Activated CD8-positive, alpha-beta memory T cell treated with anti-CD3 and anti-CD28 coated beads, Interleukin-2, amount 50 U/mL, for 4 hours (primary cell): ENCODE data around the gene KRTAP5-2.
"Not testable (repeated sequence)": the region's sequence is repeated elsewhere in the genome, so short reads cannot be mapped to it uniquely, and the experiment has no call there.

ENCODE experiments used
- DNase-seq: peaks from one replicate; pipeline ENCODE4 v3.0.0-alpha.2; 2020

Gene KRTAP5-2, protein sequence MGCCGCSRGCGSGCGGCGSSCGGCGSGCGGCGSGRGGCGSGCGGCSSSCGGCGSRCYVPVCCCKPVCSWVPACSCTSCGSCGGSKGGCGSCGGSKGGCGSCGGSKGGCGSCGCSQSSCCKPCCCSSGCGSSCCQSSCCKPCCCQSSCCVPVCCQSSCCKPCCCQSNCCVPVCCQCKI

DNA sequence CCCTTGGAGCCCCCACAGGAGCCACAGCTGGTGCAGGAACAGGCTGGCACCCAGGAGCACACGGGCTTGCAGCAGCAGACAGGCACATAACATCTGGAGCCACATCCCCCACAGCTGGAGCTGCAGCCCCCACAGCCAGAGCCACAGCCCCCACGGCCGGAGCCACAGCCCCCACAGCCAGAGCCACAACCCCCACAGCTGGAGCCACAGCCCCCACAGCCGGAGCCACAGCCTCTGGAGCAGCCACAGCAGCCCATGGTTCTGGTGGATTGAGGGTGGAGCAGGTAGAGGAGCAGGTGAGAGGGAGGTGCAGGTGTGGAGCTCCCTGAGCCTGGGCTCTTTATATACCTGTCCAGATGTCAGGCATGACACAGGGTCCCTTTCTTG is at the start of gene KRTAP5-2:
KRTAP5-2 (minus strand) TSS at position 301 of the 387 bp plus-strand sequence; CDS start at position 257, 44 bp downstream.
- no peak for DNase-seq

DNA sequence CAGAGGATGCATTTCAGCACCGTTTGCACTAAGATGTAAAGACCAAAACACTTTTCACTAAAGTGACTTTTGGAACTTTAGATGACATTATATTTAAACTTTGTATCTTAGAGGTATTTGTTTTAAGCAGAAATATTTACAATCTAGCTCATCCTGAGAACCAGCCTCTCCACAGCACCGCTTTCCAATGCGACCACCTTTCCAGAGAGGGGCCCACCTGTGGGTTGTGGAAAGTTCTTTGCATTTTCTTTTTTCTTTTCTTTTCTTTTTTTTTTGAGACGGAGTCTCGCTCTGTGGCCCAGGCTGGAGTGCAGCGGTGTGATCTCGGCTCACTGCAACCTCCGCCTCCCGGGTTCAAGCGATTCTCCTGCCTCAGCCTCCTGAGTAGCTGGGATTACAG is 48.4 kb upstream of the KRTAP5-2 start:
- DNase-seq, result not testable (repeated sequence)

DNA sequence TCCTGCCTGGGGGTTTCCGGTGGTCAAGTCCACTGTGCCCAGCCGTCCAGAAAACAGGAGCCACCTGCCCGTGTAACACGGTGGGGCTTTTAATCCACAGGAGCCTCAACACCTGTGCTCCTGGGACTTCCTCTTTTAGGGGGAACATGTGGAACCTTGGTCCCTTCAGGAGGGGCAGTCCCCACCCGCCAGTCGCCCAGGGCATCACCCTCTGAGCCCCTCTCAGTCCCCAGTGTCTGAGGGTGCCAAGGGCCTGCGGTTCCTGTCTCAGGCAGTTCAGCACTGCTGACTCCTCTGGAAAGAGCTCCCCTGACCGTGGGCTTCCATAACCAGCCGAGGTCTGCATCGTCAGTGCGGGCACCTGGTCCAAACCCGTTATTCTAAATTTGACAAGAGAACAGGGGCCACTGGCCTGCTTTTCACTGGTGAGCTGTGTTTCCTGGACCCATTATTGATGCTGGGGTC is 47.3 kb upstream of the KRTAP5-2 start:
- DNase-seq, result no peak

DNA sequence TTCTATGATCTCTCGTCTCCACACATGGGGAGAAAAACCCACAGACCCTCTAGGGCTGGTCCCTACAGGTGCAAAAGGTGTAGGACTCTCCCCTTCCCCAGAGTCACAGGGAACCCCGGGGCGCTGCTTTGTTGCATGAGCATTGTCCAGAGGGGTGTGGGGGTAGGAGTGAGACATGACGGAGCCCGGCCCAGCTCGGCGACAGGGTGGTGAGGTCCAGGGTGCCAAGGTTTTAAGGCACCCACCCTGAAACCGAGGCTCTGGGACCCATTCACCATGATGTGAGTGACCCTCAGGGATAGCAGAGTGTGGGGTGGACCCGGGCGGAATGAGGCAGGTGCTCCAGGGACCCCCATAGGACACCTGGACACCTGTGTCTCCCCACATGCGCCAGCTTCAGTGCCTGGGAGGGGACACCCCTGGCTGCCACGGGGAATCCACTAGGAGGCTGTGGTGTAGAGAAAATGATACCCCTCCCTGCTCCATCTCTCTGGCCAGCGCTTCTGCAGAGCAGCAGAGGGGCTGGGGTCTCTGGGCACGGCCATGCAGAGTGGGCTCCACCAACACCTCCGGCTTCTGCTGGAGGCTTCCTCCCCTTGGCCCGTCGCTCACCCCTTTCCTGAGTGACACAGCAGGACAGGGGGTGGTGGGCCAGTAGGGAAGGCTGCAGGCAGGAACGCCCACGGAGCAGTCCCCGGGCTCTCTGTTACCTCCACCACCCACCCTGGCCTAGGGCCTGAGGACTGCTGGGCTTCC is 46.7 kb upstream of the KRTAP5-2 start:
- no peak for DNase-seq

DNA sequence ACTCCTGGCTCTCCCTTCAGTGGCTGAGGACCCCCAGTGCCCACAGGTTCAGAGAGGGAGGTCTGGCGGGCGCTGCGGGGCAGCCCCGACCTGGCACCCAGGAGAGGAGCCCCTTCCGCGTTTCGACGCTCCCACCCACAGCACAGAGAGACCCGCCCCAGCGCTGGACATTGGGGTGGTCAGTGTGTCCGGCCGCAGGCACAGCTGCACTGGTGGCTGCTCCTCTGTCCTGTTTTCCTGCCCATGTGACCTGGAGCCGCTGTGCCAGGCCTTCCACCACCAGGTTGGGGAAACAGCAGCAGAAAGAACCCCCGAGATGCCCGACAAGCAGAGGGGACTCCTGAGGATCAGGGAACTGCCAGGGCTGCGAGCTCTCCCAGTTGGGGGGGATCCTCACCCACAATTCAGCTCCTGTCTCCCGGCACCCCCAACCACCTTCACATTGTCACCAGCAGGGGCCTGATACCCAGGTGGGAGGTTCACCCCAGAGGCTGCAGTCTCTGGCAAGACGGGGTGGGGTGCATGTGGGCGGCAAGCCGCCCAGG is 45.1 kb upstream of the KRTAP5-2 start:
- DNase-seq, result no peak

DNA sequence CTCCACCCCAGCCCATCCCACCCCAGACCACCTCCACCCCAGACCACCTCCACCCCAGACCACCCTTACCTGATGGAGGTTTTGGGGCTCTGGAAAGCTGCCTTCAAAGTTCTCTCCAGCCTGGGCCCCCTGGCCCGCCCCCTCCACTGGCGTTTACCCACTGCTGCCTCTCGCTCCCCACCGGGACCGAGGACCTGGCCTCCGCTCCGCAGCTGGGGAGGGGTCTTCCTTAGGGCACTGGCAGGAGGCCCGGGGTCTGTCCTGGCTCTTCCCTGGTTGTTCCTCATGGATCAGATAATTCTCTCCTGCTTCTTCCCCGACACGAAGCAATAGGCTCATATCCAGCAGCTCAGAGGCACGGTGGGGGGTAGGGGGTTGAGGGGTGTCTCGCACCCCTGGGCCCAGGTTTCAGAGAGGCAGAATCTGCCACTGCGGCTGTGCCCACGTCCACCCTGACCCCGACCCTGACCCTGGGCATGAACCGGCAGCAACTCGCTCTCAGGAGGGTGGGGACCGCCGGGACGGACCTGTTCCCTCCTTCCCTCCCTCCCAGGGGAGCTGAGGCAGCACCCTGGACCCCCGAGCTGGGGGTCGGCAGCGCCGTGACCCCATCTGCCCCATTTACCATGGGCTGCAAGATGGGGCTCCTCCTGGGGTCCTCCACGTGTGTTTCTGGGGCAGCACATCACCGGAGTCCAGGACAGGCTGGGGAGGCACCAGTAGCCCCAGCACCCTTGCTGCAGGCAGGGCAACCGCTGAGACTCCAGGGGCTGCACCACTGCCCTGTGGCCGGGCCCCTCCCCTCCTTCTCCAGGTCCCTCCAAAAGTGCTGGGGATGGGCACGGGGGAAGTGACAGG is 44.4 kb upstream of the KRTAP5-2 start:
- DNase-seq, result no peak

DNA sequence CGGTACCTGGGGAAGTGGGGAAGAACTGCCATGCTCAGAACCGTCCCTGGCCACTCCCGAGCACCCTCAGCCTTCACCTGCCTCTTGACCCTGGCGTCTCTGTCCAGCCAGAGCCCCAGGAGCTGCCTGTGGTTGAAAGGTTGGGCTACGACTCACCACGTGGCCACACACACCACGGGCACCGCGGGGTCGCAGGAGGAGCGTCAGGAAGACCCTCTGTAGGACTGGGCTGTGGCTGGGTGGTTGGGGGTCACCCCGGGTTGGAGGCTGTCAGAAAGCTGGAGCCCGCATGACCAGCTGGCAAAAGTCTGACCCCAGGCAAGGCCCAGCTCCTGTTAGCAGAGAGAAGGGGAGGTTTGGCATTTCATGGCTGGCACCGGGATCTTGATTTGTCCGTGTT is 43.0 kb upstream of the KRTAP5-2 start:
- no peak for DNase-seq

DNA sequence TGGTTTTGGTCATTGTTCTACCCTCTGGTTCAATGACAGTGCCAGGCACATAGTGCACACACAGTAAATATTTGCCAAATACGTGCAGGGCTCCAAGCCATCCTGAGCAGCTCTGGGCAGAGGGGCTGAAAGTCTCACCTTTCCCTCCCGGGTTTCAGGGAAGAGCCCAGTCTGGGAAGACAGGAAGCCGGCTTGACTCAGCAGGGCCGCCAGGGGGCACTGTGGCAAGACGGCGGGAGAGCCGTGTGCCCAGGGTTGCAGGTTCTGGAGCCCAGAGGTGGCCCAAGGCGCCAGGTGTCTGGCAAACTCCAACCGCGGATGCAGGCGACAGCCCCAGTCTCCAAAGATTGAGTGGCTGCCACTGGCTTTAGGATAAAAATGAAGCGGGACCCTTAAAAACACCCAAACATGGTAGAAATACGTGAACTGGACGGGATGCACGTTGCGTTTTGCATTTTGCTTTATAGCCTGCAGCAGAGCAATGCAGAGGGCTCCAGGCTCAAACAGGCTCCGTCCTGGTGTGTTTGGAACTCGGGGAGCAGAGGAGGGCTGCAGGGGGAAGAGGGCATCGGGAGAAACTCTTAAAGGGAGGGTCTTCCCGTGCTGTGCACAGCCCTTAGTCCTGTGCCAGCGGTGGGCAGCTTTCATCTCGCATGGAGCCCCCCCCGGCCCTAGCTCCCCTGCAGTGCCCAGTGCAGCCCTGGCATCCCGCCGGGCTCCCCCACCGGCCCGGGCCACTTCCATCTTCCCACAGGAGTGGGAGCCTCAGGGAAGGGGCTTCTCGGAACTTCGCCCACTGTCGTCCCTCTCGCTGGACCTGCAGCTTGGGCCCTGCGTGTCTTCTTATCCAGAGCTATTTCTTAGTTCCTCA is 42.2 kb upstream of the KRTAP5-2 start:
- DNase-seq, result peak; percentile 31

DNA sequence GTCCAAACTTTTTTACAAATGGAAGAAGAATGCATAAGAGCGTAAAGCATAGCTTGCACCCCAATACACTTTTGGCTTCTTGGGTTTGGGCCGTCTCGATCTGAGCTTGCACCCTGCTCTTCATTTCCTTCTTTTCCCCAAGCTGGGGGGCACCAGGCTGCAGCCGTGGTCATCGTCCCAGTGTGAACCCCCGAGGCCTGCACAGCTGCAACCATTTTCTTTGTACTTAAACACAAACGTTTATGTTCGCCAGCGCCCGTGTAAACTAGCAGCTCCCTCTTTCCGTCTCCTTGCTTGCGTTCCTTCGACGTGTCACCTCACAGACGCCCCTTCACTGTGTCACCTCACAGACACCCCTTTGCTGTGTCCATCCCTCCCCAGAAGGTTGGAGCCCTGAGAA is 41.6 kb upstream of the KRTAP5-2 start:
- no peak for DNase-seq

DNA sequence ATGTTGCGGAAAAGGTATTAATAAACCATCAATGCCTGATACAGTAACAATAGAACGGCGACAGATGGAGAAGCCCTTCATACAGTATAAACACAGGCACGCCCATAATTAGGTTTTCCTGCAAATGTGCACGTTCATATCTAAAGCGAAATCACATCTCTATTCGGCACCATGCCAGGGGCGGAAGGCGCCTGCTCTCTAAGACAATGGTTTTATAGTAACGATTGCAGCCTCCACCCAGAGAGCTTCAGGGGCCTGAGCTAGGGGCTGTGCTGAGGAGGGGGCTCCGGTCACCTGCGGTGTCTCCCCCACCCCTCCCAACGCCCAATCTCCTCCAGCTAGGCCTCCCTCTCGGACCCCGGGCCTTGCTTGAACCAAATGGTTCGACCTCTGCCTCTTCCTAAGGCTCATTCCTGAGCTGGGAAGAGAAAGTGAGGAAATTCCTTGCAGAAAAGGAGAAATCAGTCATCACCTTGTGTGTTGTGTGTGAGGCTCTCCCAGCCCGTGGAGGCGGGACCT is 41.1 kb upstream of the KRTAP5-2 start:
- no peak for DNase-seq

DNA sequence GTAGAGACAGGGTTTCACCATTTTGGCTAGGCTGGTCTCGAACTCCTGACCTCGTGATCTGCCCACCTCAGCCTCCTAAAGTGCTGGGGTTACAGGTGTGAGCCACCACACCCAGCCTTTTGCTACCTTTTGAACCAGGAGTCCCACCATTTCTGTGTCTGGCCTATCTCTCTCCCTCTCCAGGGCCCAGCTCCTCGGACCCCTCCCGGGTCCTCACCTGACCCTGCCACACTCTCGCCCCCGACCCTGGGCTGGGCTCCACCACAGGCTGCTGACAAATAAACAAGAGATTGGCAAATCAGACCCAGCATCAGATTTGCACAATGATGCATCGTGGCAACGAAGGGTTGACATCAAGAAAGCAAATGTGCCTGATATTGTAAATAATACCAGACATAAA is 40.2 kb upstream of the KRTAP5-2 start:
- no peak for DNase-seq

DNA sequence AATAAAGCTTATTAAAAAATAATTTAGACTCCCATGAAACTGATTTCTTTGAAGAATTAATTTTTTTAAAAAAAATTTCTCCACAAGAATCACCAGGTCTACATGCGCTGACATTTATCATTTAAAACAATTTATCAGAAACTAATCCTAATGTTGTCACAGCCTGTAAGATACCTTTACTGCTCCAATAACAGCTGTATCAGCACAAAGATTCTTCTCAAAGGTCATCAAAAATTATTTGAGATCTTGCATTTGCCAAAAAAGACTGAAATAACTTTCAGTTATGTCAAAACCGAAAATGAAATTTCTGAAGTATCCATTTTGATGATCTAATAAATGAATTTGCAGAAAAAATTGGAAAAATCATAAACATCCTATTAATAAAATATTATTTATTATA is 39.5 kb upstream of the KRTAP5-2 start:
- DNase-seq, result no peak

DNA sequence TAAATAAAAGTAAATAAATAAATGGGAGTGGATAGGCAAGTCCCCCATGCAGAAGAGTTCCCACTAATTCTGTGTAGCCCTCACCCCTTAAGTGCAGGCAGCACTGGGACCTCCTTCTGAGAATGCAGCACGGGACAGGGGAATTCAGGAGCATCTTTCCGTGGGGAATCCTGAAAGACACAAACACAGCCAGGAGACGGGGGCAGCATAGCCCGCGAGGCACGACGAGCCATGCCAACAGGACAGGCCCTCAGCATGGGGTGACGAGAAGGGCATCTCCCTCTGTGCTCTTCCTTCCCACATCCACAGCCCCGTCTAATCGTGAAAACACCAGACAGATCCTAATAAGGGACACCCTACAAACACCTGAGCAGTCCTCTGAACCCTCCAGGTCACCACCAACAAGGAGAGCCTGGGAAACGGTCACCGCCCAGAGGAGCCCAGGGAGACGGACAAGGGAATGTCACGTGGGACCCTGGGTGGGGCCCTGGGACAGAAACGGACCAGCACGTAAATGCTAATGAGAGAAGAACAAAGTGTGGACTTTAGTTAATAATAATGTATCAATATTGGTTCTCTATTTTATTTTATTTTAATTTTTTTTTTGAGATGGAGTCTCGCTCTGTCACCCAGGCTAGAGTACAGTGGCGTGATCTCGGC is 38.3 kb upstream of the KRTAP5-2 start:
- no peak for DNase-seq

DNA sequence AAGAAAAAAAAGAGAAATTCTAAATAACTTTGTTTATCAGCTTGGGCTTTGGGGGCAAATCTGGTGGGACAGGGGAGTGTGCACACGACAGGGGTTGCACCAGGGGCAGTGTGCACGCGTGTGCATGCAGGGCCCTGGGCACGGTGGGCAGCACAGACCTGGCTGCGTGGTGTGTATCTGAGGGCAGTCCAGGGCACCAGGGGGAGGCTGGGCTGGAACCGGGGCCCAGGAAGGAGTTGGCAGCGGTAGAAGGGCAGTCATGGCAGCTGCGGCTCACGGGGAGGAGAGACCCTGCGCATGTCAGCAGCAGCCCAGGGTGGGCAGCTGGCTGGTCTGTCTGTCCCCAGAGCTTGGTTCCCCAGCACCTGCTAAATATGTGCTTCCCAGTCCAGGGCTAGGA is 35.8 kb upstream of the KRTAP5-2 start:
- no peak for DNase-seq

DNA sequence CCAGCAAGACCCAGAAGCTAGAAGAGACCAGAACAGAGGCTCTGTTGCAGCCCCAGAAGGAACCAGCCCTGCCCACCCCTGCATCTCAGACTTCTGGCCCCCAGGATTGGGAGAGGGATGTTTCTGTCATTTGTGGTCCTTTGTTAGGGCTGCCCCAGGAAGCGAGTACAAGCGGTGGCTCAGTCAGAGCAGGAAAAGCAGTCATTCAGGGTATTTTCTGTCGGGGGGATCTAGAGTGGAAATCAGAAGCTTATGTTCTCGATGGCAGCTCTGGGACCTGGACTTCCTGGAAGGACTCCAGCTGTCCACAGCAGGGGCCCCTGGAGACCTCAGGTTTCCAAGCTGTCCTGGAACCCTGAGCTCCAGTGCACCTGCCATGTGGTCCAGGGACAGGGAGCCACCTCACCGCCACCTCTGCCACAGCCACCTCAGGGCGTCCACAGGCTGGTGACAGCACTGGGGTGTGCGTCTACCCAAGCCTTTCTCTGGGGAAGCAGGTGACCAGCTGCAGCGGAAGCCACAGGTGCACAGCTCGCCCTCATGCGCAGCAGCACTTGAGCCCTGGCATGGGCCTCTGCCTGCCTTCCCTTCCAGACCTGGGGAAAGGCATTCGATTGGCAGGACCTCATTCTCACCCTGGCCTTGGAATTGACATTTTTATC is 34.1 kb upstream of the KRTAP5-2 start:
- DNase-seq, result no peak

DNA sequence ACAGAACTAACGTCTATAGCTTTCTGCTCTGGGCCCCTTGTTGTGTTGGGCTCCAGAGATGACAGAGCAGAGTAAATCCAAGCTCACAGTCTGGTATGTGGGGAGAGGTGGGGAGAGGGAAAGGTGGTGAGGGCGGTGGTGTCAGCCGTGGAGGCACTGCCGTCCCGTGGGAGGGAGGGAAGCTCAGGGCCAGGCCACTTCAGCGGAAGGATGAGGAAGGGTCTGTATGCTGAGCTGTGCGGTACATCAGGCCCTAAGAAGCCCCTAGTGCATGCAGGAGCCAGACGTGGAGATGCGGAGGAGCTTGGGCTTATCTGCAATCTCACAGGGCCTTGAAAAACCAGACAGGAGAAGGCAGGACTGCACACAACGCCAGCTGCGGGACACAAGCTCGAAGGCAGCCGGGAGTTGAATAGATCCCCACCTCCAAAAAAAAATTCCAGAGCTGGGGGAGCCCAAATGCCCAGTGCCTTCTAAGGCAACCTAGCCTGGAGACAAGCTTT is 33.0 kb upstream of the KRTAP5-2 start:
- DNase-seq, result no peak

DNA sequence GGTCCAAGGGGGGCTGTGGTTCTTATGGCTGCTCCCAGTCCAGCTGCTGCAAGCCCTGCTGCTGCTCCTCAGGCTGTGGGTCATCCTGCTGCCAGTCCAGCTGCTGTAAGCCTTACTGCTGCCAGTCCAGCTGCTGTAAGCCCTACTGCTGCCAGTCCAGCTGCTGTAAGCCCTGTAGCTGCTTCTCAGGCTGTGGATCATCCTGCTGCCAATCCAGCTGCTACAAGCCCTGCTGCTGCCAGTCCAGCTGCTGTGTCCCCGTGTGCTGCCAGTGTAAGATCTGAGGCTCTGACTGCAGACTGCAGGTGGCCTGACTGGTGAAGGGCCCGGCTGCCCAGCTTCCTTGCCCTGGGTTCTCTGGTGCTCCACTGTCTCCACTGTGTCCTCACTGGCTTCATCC is 32.2 kb upstream of the KRTAP5-2 start:
- no peak for DNase-seq

DNA sequence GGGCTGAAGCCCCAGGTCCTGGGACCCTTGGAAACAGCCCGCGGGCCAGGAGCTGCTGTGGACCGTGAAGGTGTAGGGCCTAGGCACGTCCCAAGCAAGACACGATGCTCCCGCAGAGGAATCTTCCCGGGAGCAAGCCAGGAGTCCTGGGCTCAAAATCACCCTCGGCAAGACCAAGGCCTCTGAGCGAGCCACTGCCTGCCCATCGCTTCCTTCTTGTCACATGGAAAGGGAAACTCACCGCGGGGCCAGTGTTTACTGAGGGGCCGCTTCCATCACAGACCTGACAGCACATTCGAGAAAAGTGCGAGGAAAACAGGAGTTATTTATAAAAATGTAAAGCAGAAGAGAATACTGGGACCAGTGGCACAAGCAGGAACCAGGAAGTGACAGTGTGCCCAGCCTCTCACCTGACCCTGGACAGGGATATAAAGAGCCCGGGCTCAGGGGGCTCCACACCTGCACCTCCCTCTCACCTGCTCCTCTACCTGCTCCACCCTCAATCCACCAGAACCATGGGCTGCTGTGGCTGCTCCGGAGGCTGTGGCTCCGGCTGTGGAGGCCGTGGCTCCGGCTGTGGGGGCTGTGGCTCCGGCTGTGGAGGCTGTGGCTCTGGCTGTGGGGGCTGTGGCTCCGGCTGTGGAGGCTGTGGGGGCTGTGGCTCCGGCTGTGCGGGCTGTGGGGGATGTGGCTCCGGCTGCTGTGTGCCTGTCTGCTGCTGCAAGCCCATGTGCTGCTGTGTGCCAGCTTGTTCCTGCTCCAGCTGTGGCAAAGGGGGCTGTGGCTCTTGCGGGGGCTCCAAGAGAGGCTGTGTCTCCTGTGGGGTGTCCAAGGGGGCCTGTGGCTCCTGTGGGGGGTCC is 31.5 kb upstream of the KRTAP5-2 start, which contains the start of gene KRTAP5-5:
KRTAP5-5 (plus strand) TSS at position 450 of the 860 bp plus-strand sequence; CDS start at position 516, 66 bp downstream.
- DNase-seq, result no peak

DNA sequence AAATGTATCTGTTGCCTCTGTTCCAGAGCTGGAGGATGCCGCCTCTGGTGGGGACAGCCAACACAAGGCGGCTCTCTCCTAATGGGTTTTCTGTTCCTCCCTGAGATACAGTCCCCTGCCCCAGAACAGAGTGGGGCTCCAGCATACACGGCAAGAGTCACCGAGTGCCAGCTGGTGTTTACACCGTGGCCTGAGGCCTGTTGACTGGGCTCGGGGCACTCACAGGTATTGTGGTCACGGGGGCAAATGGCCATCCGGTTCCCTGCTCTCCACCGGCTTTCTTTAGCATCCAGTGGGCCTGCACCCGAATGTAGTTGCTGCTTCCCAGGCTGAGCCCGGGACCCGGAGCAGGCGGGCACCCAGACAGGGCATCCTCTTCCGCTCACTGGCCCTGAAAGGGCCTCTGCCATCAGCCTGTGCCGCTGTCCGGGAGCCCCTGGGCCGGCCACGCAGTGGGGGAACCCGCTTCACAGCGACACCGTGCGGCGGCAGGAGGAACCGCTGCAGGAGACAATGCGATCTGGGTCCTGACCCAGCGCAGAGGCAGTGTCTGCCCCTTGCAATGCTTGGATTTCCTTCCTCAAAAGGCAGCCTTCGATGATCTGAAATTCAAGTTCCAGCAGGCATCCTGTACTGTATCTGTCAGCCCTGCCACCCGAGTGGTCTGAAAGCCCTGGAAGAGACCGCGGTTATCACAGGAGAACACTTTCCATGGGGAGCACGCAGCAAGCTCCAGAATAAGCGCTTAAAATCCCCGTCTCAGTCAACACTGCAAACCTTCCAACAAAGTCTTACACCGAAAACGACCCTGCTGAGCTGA is 30.6 kb upstream of the KRTAP5-2 start:
- DNase-seq, result peak; percentile 64
